ENCODE results near the gene SRSF7.
"Not testable (repeated sequence)": the region's sequence is repeated elsewhere in the genome, so short reads cannot be mapped to it uniquely, and the experiment has no call there.

Gene SRSF7

GRCh38 chr2:38775097-38775920 is 24.1 kb upstream of the SRSF7 start:
- DNase-seq: no peak
- TF ChIP-seq POLR2A (IDR thresholded peaks at IDR 0.05; ENCODE audit: low read length) (no peak), GATA1 (IDR thresholded peaks at IDR 0.05; ENCODE audit: low read depth, low read length) (no peak)

GRCh38 chr2:38771632-38772031 is 20.5 kb upstream of the SRSF7 start:
- TF ChIP-seq POLR2A (IDR thresholded peaks at IDR 0.05; ENCODE audit: low read length): no peak
- DNase-seq: peak in 1 of 2 experiments; percentile 7

- TF ChIP-seq POLR2A (IDR thresholded peaks at IDR 0.05; ENCODE audit: low read length) (no peak), GATA1 (IDR thresholded peaks at IDR 0.05; ENCODE audit: low read depth, low read length) (no peak)
- no peak for DNase-seq
Measured at GRCh38 chr2:38765551-38765950, 14.4 kb upstream of the SRSF7 start.

- TF ChIP-seq GATA1 (IDR thresholded peaks at IDR 0.05; ENCODE audit: low read depth, low read length) (no peak), POLR2A (IDR thresholded peaks at IDR 0.05; ENCODE audit: low read length) (no peak)
Measured at GRCh38 chr2:38765149-38765548, 14.0 kb upstream of the SRSF7 start.

GRCh38 chr2:38763728-38764127 is 12.6 kb upstream of the SRSF7 start:
- TF ChIP-seq GATA1 (IDR thresholded peaks at IDR 0.05; ENCODE audit: low read depth, low read length) (no peak), POLR2A (IDR thresholded peaks at IDR 0.05; ENCODE audit: low read length) (no peak)
- no peak for DNase-seq

More at GRCh38 chr2:38765149-38765548, 14.0 kb upstream of the SRSF7 start:
- no peak for DNase-seq

- no peak for DNase-seq
- TF ChIP-seq GATA1 (IDR thresholded peaks at IDR 0.05; ENCODE audit: low read depth, low read length): no peak
- TF ChIP-seq POLR2A (IDR thresholded peaks at IDR 0.05; ENCODE audit: low read length): no peak
Measured at GRCh38 chr2:38763228-38763627, 12.1 kb upstream of the SRSF7 start.

GRCh38 chr2:38755891-38756290 is 4.7 kb upstream of the SRSF7 start:
- DNase-seq: not testable (repeated sequence)

GRCh38 chr2:38754506-38754905 is 3.3 kb upstream of the SRSF7 start:
- peak in 1 of 2 experiments; percentile 8 for DNase-seq
- no peak for TF ChIP-seq POLR2A (IDR thresholded peaks at IDR 0.05; ENCODE audit: low read length)
- no peak for TF ChIP-seq GATA1 (IDR thresholded peaks at IDR 0.05; ENCODE audit: low read depth, low read length)

GRCh38 chr2:38754049-38754448 is 2.9 kb upstream of the SRSF7 start:
- DNase-seq: no peak
- TF ChIP-seq POLR2A (IDR thresholded peaks at IDR 0.05; ENCODE audit: low read length): no peak
- no peak for TF ChIP-seq GATA1 (IDR thresholded peaks at IDR 0.05; ENCODE audit: low read depth, low read length)

- peak in 1 of 2 experiments; percentile 49 for DNase-seq
Measured at GRCh38 chr2:38751596-38752410, 642 bp upstream of the SRSF7 start.

GRCh38 chr2:38750011-38750890 is 910 bp downstream of the SRSF7 start:
- peak; percentile 76 to 85 for DNase-seq
- TF ChIP-seq POLR2A (IDR thresholded peaks at IDR 0.05; ENCODE audit: low read length) (no peak), GATA1 (IDR thresholded peaks at IDR 0.05; ENCODE audit: low read depth, low read length) (no peak)

More at GRCh38 chr2:38751596-38752410, 642 bp upstream of the SRSF7 start:
- TF ChIP-seq GATA1 (IDR thresholded peaks at IDR 0.05; ENCODE audit: low read depth, low read length) (no peak), POLR2A (IDR thresholded peaks at IDR 0.05; ENCODE audit: low read length) (no peak)

GRCh38 chr2:38748943-38749804 is 2.0 kb downstream of the SRSF7 start:
- peak; percentile 26 to 36 for DNase-seq
- TF ChIP-seq POLR2A (IDR thresholded peaks at IDR 0.05; ENCODE audit: low read length) (no peak), GATA1 (IDR thresholded peaks at IDR 0.05; ENCODE audit: low read depth, low read length) (no peak)

- TF ChIP-seq GATA1 (IDR thresholded peaks at IDR 0.05; ENCODE audit: low read depth, low read length) (no peak), POLR2A (IDR thresholded peaks at IDR 0.05; ENCODE audit: low read length) (no peak)
- no peak for DNase-seq
Measured at GRCh38 chr2:38748391-38748790, 2.8 kb downstream of the SRSF7 start.
